MM.1S (cell line): ENCODE data around the gene PRKAR1B.

ENCODE experiments used
- DNase-seq: peaks from one replicate; pipeline ENCODE4 v3.0.0-alpha.2; 2015
- H2AFZ ChIP-seq: fragments of 300-600 bp; sonication (generic); 2 replicates; pipeline ENCODE4 v1.6.0; 2016; ENCODE audit warnings: antibody characterized with exemption, low read length
- H3F3A ChIP-seq: fragments of 300-600 bp; sonication (generic); 2 replicates; pipeline ENCODE4 v1.6.1; 2016; ENCODE audit warnings: mild to moderate bottlenecking, antibody characterized with exemption, low read length, moderate library complexity, mixed read lengths; ENCODE audit not compliant: insufficient read depth
- H3K27ac ChIP-seq: fragments of 300-600 bp; sonication (generic); 2 replicates; pipeline ENCODE4 v1.5.1; 2016; ENCODE audit warnings: mild to moderate bottlenecking, low read length
- H3K27me3 ChIP-seq: fragments of 300-600 bp; sonication (generic); replicated peaks from 2 replicates; pipeline ENCODE4 v1.6.0; 2016; ENCODE audit warnings: low read length; ENCODE audit not compliant: insufficient read depth
- H3K36me3 ChIP-seq: fragments of 300-600 bp; sonication (generic); replicated peaks from 2 replicates; pipeline ENCODE4 v1.6.1; 2016; ENCODE audit warnings: mild to moderate bottlenecking, low read length, mixed read lengths; ENCODE audit not compliant: insufficient read depth
- H3K4me1 ChIP-seq: fragments of 300-600 bp; sonication (generic); 2 replicates; pipeline ENCODE4 v1.6.1; 2016; ENCODE audit warnings: low read length, mixed read lengths
- H3K4me2 ChIP-seq: fragments of 300-600 bp; sonication (generic); 2 replicates; pipeline ENCODE4 v1.6.0; 2016; ENCODE audit warnings: low read depth, low read length
- H3K4me3 ChIP-seq: fragments of 300-600 bp; sonication (generic); 2 replicates; pipeline ENCODE4 v1.5.1; 2016; ENCODE audit warnings: low read length, mixed read lengths
- H3K79me2 ChIP-seq: fragments of 300-600 bp; sonication (generic); 2 replicates; pipeline ENCODE4 v1.6.1; 2016; ENCODE audit warnings: mixed run types, low read length, mixed read lengths
- H3K9ac ChIP-seq: fragments of 300-600 bp; sonication (generic); 2 replicates; pipeline ENCODE4 v1.6.1; 2016; ENCODE audit warnings: low read length, mixed read lengths
- H3K9me2 ChIP-seq: fragments of 300-600 bp; sonication (generic); replicated peaks from 2 replicates; pipeline ENCODE4 v1.6.1; 2016; ENCODE audit warnings: mild to moderate bottlenecking, low read length, mixed read lengths; ENCODE audit not compliant: insufficient read depth
- H3K9me3 ChIP-seq: fragments of 300-600 bp; sonication (generic); replicated peaks from 2 replicates; pipeline ENCODE4 v1.6.1; 2016; ENCODE audit warnings: mild to moderate bottlenecking, low read length, mixed read lengths; ENCODE audit not compliant: insufficient read depth
- H4K20me1 ChIP-seq: fragments of 300-600 bp; sonication (generic); 2 replicates; pipeline ENCODE4 v1.6.1; 2016; ENCODE audit warnings: mild to moderate bottlenecking, low read length, moderate library complexity, mixed read lengths; ENCODE audit not compliant: insufficient read depth
- CTCF ChIP-seq: fragments of 300-600 bp; sonication (generic); IDR thresholded peaks from 2 replicates; pipeline ENCODE4 v1.5.1; 2016; ENCODE audit warnings: antibody characterized with exemption, low read length, mixed read lengths
- EZH2 ChIP-seq: fragments of 300-600 bp; sonication (generic); optimal IDR thresholded peaks from 2 replicates; pipeline ENCODE3; 2017; ENCODE audit warnings: low read depth, mild to moderate bottlenecking, antibody characterized with exemption, low read length, mixed read lengths
- EZH2phosphoT487 ChIP-seq: fragments of 300-600 bp; sonication (generic); IDR thresholded peaks from 2 replicates; pipeline ENCODE4 v1.6.1; 2018; ENCODE audit warnings: antibody characterized with exemption, low read length

Gene PRKAR1B

GRCh38 chr7:738241-738640, 11.2 kb upstream of the PRKAR1B start:
- no peak overlapping the region for H3K4me3 ChIP-seq
- no peaks in the 10 kb centered on the region for H3K9me3 ChIP-seq
- no peaks in the 10 kb centered on the region for H4K20me1 ChIP-seq
- H3K9ac ChIP-seq, result no peak overlapping the region
- peaks cover 60% of the 10 kb centered on the region for H3K79me2 ChIP-seq
- H3K36me3 ChIP-seq, result peaks cover 15% of the 10 kb centered on the region
- H2AFZ ChIP-seq, result no peak overlapping the region
- no peak overlapping the region for H3K4me2 ChIP-seq
- TF ChIP-seq EZH2phosphoT487, result no peak
- TF ChIP-seq EZH2, result no peak
- TF ChIP-seq CTCF, result no peak
- no peak for DNase-seq
- no peaks in the 10 kb centered on the region for H3K4me1 ChIP-seq
- no peak overlapping the region for H3K27ac ChIP-seq
- H3K27me3 ChIP-seq, result no peaks in the 10 kb centered on the region
- no peaks in the 10 kb centered on the region for H3F3A ChIP-seq
- no peaks in the 10 kb centered on the region for H3K9me2 ChIP-seq

GRCh38 chr7:734808-735207, 7.7 kb upstream of the PRKAR1B start:
- TF ChIP-seq EZH2phosphoT487 (no peak), EZH2 (no peak), CTCF (no peak)
- Histone ChIP-seq H3K79me2 (peaks cover 80% of the 10 kb centered on the region), H3K27ac (no peak overlapping the region), H3K9me3 (no peaks in the 10 kb centered on the region), H3F3A (no peaks in the 10 kb centered on the region), H4K20me1 (no peaks in the 10 kb centered on the region), H3K27me3 (no peaks in the 10 kb centered on the region), H2AFZ (no peak overlapping the region), H3K36me3 (peaks cover 12% of the 10 kb centered on the region), H3K4me3 (no peak overlapping the region), H3K9ac (no peak overlapping the region), H3K4me1 (no peaks in the 10 kb centered on the region), H3K4me2 (no peak overlapping the region), H3K9me2 (no peaks in the 10 kb centered on the region)
- no peak for DNase-seq

DNA sequence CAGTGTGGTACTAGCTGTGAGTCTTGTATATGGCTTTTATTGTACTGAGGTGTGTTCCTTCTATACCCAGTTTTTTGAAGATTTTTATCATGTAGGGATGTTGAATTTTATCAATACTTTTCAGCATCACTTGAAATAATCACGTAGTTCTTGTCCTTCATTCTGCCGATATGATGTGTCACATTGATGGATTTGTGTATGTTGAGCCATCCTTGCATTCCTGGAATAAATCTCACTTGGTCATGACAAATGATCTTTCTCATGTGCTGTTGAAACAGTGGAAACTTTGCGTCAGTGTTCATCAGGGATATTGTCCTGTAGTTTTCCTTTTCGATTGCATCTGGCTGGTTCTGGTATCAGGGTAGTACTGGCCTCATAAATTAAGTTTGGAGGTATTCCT, 7.1 kb upstream of the PRKAR1B start:
- Histone ChIP-seq H2AFZ (no peak overlapping the region), H3K4me1 (no peaks in the 10 kb centered on the region), H4K20me1 (no peaks in the 10 kb centered on the region), H3K36me3 (peaks cover 12% of the 10 kb centered on the region), H3K27me3 (no peaks in the 10 kb centered on the region), H3K4me3 (no peak overlapping the region), H3K4me2 (no peak overlapping the region), H3K9ac (no peak overlapping the region), H3K27ac (no peak overlapping the region), H3K9me2 (no peaks in the 10 kb centered on the region), H3K9me3 (no peaks in the 10 kb centered on the region), H3K79me2 (peaks cover 77% of the 10 kb centered on the region), H3F3A (no peaks in the 10 kb centered on the region)
- no peak for DNase-seq
- TF ChIP-seq CTCF (no peak), EZH2 (no peak), EZH2phosphoT487 (no peak)
